ENCODE data around the gene KIFC1. TPM values are rescaled to one million over a fixed set of nuclear protein-coding genes. Genes with fewer than 3 reads are reported as not detected.
A peak's percentile ranks its signal among the peaks of the same experiment; 100 is the strongest.

Gene KIFC1
- total RNA-seq, 4 donors from 2014 or later: 3.2 to 19.5 (median 9.8) TPM

GRCh38 chr6:33430991-33431879, 39.6 kb downstream of the KIFC1 start:
- Histone ChIP-seq H3K9me3 (no peaks in the 10 kb centered on the region), H3K4me3 (no peak overlapping the region), H3K27me3 (no peaks in the 10 kb centered on the region), H3K4me1 (peaks cover 52% of the 10 kb centered on the region), H3K36me3 (peaks cover 21% of the 10 kb centered on the region), H3K27ac (no peak overlapping the region)
- WGBS: 7% methylated on average over 12 of the region's 12 CpGs
- DNase-seq (ENCODE audit: low spot score in 2 of 2): no peak
- TF ChIP-seq CTCF (IDR thresholded peaks at IDR 0.05) (no peak), EP300 (IDR thresholded peaks at IDR 0.05) (no peak), POLR2AphosphoS5 (IDR thresholded peaks at IDR 0.05) (no peak), POLR2A (IDR thresholded peaks at IDR 0.05) (no peak)

GRCh38 chr6:33431880-33432541, 40.4 kb downstream of the KIFC1 start:
- Histone ChIP-seq H3K4me3 (no peak overlapping the region), H3K36me3 (peaks cover 29% of the 10 kb centered on the region), H3K4me1 (peaks cover 44% of the 10 kb centered on the region), H3K9me3 (no peaks in the 10 kb centered on the region), H3K27me3 (no peaks in the 10 kb centered on the region), H3K27ac (no peak overlapping the region)
- DNase-seq (ENCODE audit: low spot score in 2 of 2): peak in 1 of 2 donors; percentile 55
- 71% methylated on average over 9 of the region's 12 CpGs for WGBS
- TF ChIP-seq EP300 (IDR thresholded peaks at IDR 0.05) (no peak), POLR2AphosphoS5 (IDR thresholded peaks at IDR 0.05) (no peak), CTCF (IDR thresholded peaks at IDR 0.05) (no peak), POLR2A (IDR thresholded peaks at IDR 0.05) (no peak)

- Histone ChIP-seq H3K27ac (no peak overlapping the region), H3K4me3 (no peak overlapping the region), H3K9me3 (no peaks in the 10 kb centered on the region), H3K27me3 (no peaks in the 10 kb centered on the region), H3K4me1 (peaks cover 38% of the 10 kb centered on the region), H3K36me3 (peaks cover 34% of the 10 kb centered on the region)
- WGBS: 86% methylated on average over 10 of the region's 10 CpGs
- TF ChIP-seq POLR2AphosphoS5 (IDR thresholded peaks at IDR 0.05) (no peak), EP300 (IDR thresholded peaks at IDR 0.05) (no peak), CTCF (IDR thresholded peaks at IDR 0.05) (no peak), POLR2A (IDR thresholded peaks at IDR 0.05) (no peak)
- DNase-seq (ENCODE audit: low spot score in 2 of 2): peak in 1 of 2 donors; percentile 42
Observed at GRCh38 chr6:33432546-33432945, 40.9 kb downstream of the KIFC1 start.

- Histone ChIP-seq H3K27me3 (no peaks in the 10 kb centered on the region), H3K4me3 (no peak overlapping the region), H3K4me1 (peaks cover 36% of the 10 kb centered on the region), H3K27ac (no peak overlapping the region), H3K36me3 (peaks cover 39% of the 10 kb centered on the region), H3K9me3 (no peaks in the 10 kb centered on the region)
- DNase-seq (ENCODE audit: low spot score in 2 of 2): peak in 1 of 2 donors; percentile 33
- 94% methylated on average over 1 of the region's 1 CpG for WGBS
- TF ChIP-seq POLR2AphosphoS5 (IDR thresholded peaks at IDR 0.05): no peak
- no peak for TF ChIP-seq EP300 (IDR thresholded peaks at IDR 0.05)
- TF ChIP-seq CTCF (IDR thresholded peaks at IDR 0.05): no peak
- no peak for TF ChIP-seq POLR2A (IDR thresholded peaks at IDR 0.05)
Observed at GRCh38 chr6:33433001-33433543, 41.4 kb downstream of the KIFC1 start.

All from suprapubic skin (tissue), 4 donors.